ENCODE measurements around the gene HES2. TPM values are rescaled to one million over a fixed set of nuclear protein-coding genes. Genes with fewer than 3 reads are reported as not detected.
"Not testable (repeated sequence)": the region's sequence is repeated elsewhere in the genome, so short reads cannot be mapped to it uniquely, and the experiment has no call there.

The HES2 gene
- total RNA-seq, 1 donor from 2014 or later = 0.24 TPM

- no peak for DNase-seq (ENCODE audit: low spot score)
Measured at GRCh38 chr1:6454856-6455751, 35.4 kb upstream of the HES2 start.

GRCh38 chr1:6453895-6454855 lies 34.5 kb upstream of the HES2 start:
- DNase-seq (ENCODE audit: low spot score) = not testable (repeated sequence)

GRCh38 chr1:6450943-6451373 lies 31.2 kb upstream of the HES2 start:
- no peak for DNase-seq (ENCODE audit: low spot score)

- not testable (repeated sequence) for DNase-seq (ENCODE audit: low spot score)
Measured at GRCh38 chr1:6450486-6450885, 30.8 kb upstream of the HES2 start.

GRCh38 chr1:6450005-6450450 lies 30.3 kb upstream of the HES2 start:
- DNase-seq (ENCODE audit: low spot score) = no peak

GRCh38 chr1:6448749-6449631 lies 29.3 kb upstream of the HES2 start:
- no peak for DNase-seq (ENCODE audit: low spot score)

- no peak for DNase-seq (ENCODE audit: low spot score)
Measured at GRCh38 chr1:6447818-6448748, 28.4 kb upstream of the HES2 start.

- no peak for DNase-seq (ENCODE audit: low spot score)
Measured at GRCh38 chr1:6447016-6447817, 27.5 kb upstream of the HES2 start.

GRCh38 chr1:6446665-6447015 lies 26.9 kb upstream of the HES2 start:
- no peak for DNase-seq (ENCODE audit: low spot score)

GRCh38 chr1:6445929-6446328 lies 26.2 kb upstream of the HES2 start:
- DNase-seq (ENCODE audit: low spot score) = not testable (repeated sequence)

- DNase-seq (ENCODE audit: low spot score) = peak; percentile 29
Measured at GRCh38 chr1:6445062-6445763, 25.5 kb upstream of the HES2 start.

GRCh38 chr1:6444377-6444776 lies 24.7 kb upstream of the HES2 start:
- no peak for DNase-seq (ENCODE audit: low spot score)

GRCh38 chr1:6443339-6444115 lies 23.8 kb upstream of the HES2 start:
- no peak for DNase-seq (ENCODE audit: low spot score)

- DNase-seq (ENCODE audit: low spot score) = no peak
Measured at GRCh38 chr1:6441586-6441985, 21.9 kb upstream of the HES2 start.

- no peak for DNase-seq (ENCODE audit: low spot score)
Measured at GRCh38 chr1:6440198-6441126, 20.7 kb upstream of the HES2 start.

GRCh38 chr1:6438047-6438525 lies 18.4 kb upstream of the HES2 start:
- peak; percentile 38 for DNase-seq (ENCODE audit: low spot score)
